ENCODE results near the gene MBIP.

Gene MBIP

DNA sequence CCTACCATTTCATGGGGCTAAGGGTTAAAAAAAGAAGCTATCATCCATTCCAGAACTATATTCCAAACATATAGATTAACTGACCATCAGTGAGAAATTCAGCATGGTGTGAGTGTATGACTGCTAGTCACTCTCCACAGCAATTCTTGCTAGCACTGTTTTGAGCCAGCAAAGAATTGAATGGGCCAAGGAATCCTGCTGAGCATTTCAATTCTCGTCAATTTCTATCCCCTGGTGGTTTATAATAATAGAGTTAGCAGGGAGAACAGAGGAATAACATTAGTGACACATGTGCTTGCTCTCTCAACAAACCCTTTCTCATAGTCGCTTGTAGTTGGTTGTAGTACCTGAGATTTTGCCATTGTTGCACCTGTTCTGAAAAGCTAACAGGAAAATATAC lies 7.2 kb downstream of the MBIP start:
- no peak for TF ChIP-seq ZFX (IDR thresholded peaks at IDR 0.05)

DNA sequence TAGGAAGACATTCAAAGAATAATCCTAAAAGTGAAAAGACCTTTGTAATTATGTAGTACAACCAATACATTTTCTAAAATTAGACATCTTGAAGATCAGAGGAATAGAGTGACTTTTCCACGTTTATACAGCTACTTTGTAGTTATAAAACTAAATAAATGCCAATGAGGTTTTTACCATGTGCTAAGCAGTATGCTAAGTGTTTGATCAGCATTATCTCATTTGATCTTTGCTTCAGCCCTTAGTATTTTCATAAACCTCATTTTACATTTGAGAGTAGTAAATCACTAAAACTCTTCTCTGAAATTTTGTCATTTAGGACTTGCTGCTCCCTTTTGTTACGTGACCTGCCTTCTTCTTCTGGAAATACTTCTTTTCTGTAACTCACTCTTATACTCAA lies 13.6 kb downstream of the MBIP start:
- TF ChIP-seq ZFX (IDR thresholded peaks at IDR 0.05): no peak
- TF ChIP-seq, protein P1, sequence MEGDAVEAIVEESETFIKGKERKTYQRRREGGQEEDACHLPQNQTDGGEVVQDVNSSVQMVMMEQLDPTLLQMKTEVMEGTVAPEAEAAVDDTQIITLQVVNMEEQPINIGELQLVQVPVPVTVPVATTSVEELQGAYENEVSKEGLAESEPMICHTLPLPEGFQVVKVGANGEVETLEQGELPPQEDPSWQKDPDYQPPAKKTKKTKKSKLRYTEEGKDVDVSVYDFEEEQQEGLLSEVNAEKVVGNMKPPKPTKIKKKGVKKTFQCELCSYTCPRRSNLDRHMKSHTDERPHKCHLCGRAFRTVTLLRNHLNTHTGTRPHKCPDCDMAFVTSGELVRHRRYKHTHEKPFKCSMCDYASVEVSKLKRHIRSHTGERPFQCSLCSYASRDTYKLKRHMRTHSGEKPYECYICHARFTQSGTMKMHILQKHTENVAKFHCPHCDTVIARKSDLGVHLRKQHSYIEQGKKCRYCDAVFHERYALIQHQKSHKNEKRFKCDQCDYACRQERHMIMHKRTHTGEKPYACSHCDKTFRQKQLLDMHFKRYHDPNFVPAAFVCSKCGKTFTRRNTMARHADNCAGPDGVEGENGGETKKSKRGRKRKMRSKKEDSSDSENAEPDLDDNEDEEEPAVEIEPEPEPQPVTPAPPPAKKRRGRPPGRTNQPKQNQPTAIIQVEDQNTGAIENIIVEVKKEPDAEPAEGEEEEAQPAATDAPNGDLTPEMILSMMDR (conservative IDR thresholded peaks at IDR 0.05): no peak
- H3K27ac ChIP-seq: no peak overlapping the region

More for the DNA sequence above, 7.2 kb downstream of the MBIP start:
- H3K27ac ChIP-seq: no peak overlapping the region

DNA sequence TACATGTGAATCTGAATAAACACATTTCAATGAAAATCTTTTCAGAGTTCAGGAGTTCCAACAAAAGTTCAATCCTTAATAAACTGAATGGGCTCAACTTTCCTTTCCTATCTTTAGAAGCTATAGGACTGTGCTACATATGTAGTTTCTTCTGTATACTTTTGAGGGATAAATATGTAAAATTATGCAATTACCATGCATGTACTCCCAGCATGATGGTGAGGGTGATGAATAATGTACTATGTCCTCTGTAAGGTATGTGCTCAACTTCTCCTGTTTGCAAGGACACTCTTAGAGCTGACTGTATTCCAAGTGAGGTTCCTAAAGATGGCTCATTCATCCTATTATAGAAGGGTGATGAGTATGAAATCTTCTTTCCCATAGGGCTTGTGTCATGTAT lies 15.5 kb downstream of the MBIP start:
- TF ChIP-seq, protein P1 (conservative IDR thresholded peaks at IDR 0.05): no peak
- TF ChIP-seq ZFX (IDR thresholded peaks at IDR 0.05): no peak

DNA sequence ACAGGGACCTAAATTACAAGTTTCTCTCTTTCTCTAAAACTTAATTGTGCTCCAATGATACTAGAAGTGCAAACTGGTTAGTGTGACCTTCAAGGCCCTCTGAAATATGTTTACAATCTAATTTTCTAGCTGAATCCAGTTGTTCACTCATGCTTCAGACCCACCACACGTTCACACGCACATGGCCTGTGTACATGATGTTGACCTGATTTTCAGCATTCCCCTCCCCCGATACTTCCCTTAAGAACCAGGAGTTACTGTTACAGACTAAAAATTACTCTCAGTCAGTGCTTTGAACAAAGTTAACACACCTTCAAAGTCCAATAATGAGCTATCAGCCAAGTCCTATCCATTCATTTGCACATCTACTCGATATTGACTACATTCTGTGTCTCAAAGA lies 16.5 kb downstream of the MBIP start:
- no peak overlapping the region for H3K27ac ChIP-seq
- TF ChIP-seq, protein P1 (conservative IDR thresholded peaks at IDR 0.05): no peak
- TF ChIP-seq ZFX (IDR thresholded peaks at IDR 0.05): no peak

More for the DNA sequence above, 15.5 kb downstream of the MBIP start:
- H3K27ac ChIP-seq: no peak overlapping the region

DNA sequence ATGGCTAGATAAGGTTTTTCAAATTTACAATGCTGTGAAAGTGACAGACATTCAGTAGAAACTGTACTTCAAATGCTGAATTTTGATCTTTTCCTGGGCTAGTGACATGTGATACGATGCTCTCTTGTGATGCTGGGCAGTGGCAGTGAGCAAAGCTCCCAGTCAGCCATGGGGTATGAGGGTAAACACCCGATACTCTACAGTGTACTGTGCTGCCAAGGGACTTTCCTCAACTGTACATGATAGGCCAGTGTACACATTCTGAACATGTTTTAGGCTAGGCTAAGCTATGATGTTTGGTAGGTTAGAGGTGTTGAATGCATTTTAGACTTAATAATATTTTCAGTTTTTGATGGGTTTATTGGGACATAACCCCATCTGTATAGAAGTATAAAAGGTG lies 17.6 kb downstream of the MBIP start:
- TF ChIP-seq ZFX (IDR thresholded peaks at IDR 0.05): no peak
- TF ChIP-seq, protein P1 (conservative IDR thresholded peaks at IDR 0.05): no peak

DNA sequence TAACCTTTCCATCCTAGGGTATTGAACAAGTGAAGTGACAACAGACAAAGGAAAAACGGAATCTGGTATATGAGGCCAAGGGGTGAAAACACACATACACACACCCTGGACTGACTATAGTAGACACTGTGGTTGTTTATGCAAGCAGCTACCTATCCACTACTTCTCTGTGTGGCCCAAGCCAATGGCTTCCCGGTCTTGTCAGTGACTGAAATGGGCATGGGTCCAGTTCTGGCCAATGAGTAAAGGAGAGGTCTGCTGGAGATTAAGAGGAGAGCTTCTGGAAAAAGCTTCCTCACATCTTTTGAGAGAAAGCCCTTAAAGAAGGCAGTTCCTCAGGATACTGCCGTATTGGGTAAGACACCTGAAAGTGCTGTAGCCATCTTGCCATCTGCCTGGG lies 19.3 kb downstream of the MBIP start:
- no peak for TF ChIP-seq ZFX (IDR thresholded peaks at IDR 0.05)
- TF ChIP-seq, protein P1 (conservative IDR thresholded peaks at IDR 0.05): no peak
- no peak overlapping the region for H3K27ac ChIP-seq

More for the DNA sequence above, 17.6 kb downstream of the MBIP start:
- H3K27ac ChIP-seq: no peak overlapping the region

DNA sequence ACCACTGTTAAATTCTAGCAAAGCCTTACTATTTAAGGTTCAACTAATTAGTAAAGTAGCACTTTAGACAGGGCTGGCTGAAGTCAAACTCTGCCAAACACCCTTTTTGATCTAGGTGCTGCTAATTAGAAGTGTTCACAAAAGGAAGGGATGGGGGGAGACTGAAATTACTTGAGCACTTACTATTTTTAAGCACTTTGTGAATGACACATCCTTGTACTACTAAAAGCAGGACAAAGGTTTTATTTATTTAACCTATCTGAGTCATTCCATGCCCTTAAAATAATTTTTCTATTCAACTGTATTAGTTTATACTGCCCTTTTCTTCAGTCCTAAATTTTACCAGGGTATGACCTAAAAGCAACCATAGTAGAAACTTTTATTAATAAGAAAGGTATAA lies 20.1 kb downstream of the MBIP start:
- H3K27ac ChIP-seq: no peak overlapping the region
- no peak for TF ChIP-seq ZFX (IDR thresholded peaks at IDR 0.05)
- TF ChIP-seq, protein P1 (conservative IDR thresholded peaks at IDR 0.05): no peak

Measured in C4-2B (cell line).